HCT116 (cell line): Measurements from ENCODE around the gene DDX10.

Source experiments
- EZH2 ChIP-seq: fragments of 200-600 bp; sonication (generic); IDR thresholded peaks from 2 replicates; pipeline ENCODE4 v1.6.1; 2017; ENCODE audit warnings: antibody characterized with exemption, mixed run types
- EZH2phosphoT487 ChIP-seq: fragments of 200-600 bp; IDR thresholded peaks from 2 replicates; pipeline ENCODE4 v1.6.1; 2018; ENCODE audit warnings: antibody characterized with exemption, borderline replicate concordance
- POLR2A ChIP-seq: IDR thresholded peaks from 2 replicates; pipeline ENCODE4 v1.7.0; 2011; ENCODE audit warnings: borderline replicate concordance; ENCODE audit not compliant: insufficient read depth, insufficient read length; ENCODE audit errors: extremely low read depth
- POLR2AphosphoS5 ChIP-seq: IDR thresholded peaks from 2 replicates; pipeline ENCODE4 v1.6.1; 2011; ENCODE audit warnings: mild to moderate bottlenecking, low read depth, low read length, moderate library complexity
- RAD21 ChIP-seq: IDR thresholded peaks from 2 replicates; pipeline ENCODE4 v1.6.1; 2012; ENCODE audit warnings: low read depth, mild to moderate bottlenecking
- SIN3A ChIP-seq: IDR thresholded peaks from 2 replicates; pipeline ENCODE4 v1.6.1; 2012; ENCODE audit warnings: low read depth
- YY1 ChIP-seq: IDR thresholded peaks from 2 replicates; pipeline ENCODE4 v1.6.1; 2011; ENCODE audit warnings: low read length, low read depth, moderate library complexity, mild to moderate bottlenecking; ENCODE audit not compliant: insufficient replicate concordance; ENCODE audit errors: extremely low read depth
- TF ChIP-seq, protein P1 (sequence below): IDR thresholded peaks from 2 replicates; pipeline ENCODE4 v1.6.1; 2012
- TF ChIP-seq, protein P2 (sequence below): IDR thresholded peaks from 2 replicates; pipeline ENCODE4 v1.6.1; 2012; ENCODE audit warnings: low read depth
- TF ChIP-seq, protein P3 (sequence below), 3 experiments: fragments of 200-600 bp in 1 of 3; sonication (generic) in 1 of 3; IDR thresholded peaks in 2 of 3; conservative IDR thresholded peaks in 1 of 3; 2 replicates each; pipeline ENCODE4 v1.5.1; 2012 to 2017; ENCODE audit warnings: low read depth in 2 of 3, low read length in 2 of 3, antibody characterized with exemption in 1 of 3, borderline replicate concordance in 1 of 3, control low read depth in 1 of 3, mild to moderate bottlenecking in 1 of 3, mixed read lengths in 1 of 3, mixed run types in 1 of 3, moderate library complexity in 1 of 3; ENCODE audit not compliant: insufficient read depth in 1 of 3

DNA sequence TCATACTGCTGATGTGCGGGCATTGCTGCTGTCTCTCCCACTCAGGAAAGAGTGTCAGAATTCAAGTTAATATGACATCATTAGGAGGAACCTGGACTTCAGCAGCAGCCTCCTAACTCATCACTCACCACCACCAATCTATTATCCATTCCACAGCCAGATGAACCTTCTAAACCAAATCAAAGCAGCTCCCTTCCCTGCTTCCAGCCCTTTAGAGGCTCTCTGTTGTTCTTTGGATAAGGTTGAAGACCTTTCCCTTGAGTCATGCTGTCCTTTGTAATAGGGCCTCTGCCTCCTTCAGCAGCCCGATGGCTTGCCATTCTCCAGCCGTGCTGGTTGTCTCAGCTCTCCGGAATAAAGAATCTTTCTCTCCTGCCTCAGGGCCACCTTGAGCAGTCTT lies 301.3 kb downstream of the DDX10 start:
- TF ChIP-seq POLR2AphosphoS5 = no peak
- TF ChIP-seq EZH2phosphoT487 = no peak
- no peak for TF ChIP-seq RAD21
- TF ChIP-seq, protein P1, sequence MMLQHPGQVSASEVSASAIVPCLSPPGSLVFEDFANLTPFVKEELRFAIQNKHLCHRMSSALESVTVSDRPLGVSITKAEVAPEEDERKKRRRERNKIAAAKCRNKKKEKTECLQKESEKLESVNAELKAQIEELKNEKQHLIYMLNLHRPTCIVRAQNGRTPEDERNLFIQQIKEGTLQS = no peak
- TF ChIP-seq, protein P2, sequence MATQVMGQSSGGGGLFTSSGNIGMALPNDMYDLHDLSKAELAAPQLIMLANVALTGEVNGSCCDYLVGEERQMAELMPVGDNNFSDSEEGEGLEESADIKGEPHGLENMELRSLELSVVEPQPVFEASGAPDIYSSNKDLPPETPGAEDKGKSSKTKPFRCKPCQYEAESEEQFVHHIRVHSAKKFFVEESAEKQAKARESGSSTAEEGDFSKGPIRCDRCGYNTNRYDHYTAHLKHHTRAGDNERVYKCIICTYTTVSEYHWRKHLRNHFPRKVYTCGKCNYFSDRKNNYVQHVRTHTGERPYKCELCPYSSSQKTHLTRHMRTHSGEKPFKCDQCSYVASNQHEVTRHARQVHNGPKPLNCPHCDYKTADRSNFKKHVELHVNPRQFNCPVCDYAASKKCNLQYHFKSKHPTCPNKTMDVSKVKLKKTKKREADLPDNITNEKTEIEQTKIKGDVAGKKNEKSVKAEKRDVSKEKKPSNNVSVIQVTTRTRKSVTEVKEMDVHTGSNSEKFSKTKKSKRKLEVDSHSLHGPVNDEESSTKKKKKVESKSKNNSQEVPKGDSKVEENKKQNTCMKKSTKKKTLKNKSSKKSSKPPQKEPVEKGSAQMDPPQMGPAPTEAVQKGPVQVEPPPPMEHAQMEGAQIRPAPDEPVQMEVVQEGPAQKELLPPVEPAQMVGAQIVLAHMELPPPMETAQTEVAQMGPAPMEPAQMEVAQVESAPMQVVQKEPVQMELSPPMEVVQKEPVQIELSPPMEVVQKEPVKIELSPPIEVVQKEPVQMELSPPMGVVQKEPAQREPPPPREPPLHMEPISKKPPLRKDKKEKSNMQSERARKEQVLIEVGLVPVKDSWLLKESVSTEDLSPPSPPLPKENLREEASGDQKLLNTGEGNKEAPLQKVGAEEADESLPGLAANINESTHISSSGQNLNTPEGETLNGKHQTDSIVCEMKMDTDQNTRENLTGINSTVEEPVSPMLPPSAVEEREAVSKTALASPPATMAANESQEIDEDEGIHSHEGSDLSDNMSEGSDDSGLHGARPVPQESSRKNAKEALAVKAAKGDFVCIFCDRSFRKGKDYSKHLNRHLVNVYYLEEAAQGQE = no peak
- TF ChIP-seq, protein P3, sequence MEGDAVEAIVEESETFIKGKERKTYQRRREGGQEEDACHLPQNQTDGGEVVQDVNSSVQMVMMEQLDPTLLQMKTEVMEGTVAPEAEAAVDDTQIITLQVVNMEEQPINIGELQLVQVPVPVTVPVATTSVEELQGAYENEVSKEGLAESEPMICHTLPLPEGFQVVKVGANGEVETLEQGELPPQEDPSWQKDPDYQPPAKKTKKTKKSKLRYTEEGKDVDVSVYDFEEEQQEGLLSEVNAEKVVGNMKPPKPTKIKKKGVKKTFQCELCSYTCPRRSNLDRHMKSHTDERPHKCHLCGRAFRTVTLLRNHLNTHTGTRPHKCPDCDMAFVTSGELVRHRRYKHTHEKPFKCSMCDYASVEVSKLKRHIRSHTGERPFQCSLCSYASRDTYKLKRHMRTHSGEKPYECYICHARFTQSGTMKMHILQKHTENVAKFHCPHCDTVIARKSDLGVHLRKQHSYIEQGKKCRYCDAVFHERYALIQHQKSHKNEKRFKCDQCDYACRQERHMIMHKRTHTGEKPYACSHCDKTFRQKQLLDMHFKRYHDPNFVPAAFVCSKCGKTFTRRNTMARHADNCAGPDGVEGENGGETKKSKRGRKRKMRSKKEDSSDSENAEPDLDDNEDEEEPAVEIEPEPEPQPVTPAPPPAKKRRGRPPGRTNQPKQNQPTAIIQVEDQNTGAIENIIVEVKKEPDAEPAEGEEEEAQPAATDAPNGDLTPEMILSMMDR (IDR thresholded peaks at IDR 0.05 in 2 of 3, conservative IDR thresholded peaks at IDR 0.05 in 1 of 3; ENCODE audit: borderline replicate concordance in 1 of 3, insufficient read depth in 1 of 3, low read depth in 2 of 3, low read length in 2 of 3) = no peak
- no peak for TF ChIP-seq POLR2A
- no peak for TF ChIP-seq EZH2
- TF ChIP-seq YY1 = no peak
- no peak for TF ChIP-seq SIN3A
